ENCODE results near the gene TEX22. TPM values are rescaled to one million over a fixed set of nuclear protein-coding genes. Genes with fewer than 3 reads are reported as not detected.

The TEX22 gene
- total RNA-seq, 4 donors from 2014 or later, result 1.3 TPM; not detected in 3

GRCh38 chr14:105397350-105397931 is 897 bp upstream of the TEX22 start:
- no peak for TF ChIP-seq CTCF (IDR thresholded peaks at IDR 0.05; ENCODE audit: low read depth)

- no peak for TF ChIP-seq CTCF (IDR thresholded peaks at IDR 0.05; ENCODE audit: low read depth)
These were observed 558 bp downstream of the TEX22 start for GRCh38 chr14:105398726-105399465.

GRCh38 chr14:105399466-105399775 is 1.1 kb downstream of the TEX22 start:
- no peak for TF ChIP-seq CTCF (IDR thresholded peaks at IDR 0.05; ENCODE audit: low read depth)

GRCh38 chr14:105400016-105400415 is 1.7 kb downstream of the TEX22 start:
- no peak for TF ChIP-seq CTCF (IDR thresholded peaks at IDR 0.05; ENCODE audit: low read depth)

- no peak for TF ChIP-seq CTCF (IDR thresholded peaks at IDR 0.05; ENCODE audit: low read depth)
These were observed 3.4 kb downstream of the TEX22 start for GRCh38 chr14:105401699-105402098.

GRCh38 chr14:105408592-105408991 is 10.3 kb downstream of the TEX22 start:
- no peak for TF ChIP-seq CTCF (IDR thresholded peaks at IDR 0.05; ENCODE audit: low read depth)

- no peak for TF ChIP-seq CTCF (IDR thresholded peaks at IDR 0.05; ENCODE audit: low read depth)
These were observed 11.0 kb downstream of the TEX22 start for GRCh38 chr14:105409364-105409763.
